Measurements from ENCODE around the gene C5. TPM values are rescaled to one million over a fixed set of nuclear protein-coding genes. Genes with fewer than 3 reads are reported as not detected.

The C5 gene
- total RNA-seq, 4 donors from 2014 or later = 2.0 to 14.9 (median 4.3) TPM

DNA sequence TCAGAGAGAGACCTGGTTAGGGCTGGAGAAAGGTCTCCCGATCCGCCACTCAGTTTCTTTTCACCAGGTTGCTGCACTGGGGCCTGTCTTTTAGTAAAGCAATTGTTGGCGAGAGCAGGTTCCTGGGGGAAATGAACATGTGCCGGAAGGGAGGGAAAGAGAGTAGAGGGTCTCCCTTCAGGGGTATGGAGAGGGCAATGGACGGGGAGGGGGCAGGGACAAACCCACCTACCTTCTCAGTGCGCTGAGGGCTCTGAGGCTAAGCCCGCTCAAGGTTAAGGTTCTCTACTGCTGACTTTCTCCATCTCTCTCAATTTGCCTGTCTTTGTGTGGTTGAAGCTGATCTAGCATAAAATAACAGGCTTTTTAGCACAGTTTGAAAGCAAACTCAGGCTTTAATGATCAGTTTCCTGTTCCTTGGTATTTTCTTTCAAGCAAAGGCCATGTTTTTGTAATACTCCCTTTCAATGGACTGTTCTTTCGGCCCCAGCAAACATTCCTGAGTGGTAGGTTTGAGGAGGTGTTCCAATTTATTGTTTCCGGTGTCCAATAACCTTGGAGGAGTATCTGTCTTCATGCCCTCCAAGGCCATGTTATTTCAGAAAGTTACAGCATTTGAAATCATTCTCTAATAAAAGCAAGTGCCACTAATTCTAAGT, 98.0 kb downstream of the C5 start:
- DNase-seq (ENCODE audit: low spot score in 2 of 2) = no peak
- TF ChIP-seq, protein P1, sequence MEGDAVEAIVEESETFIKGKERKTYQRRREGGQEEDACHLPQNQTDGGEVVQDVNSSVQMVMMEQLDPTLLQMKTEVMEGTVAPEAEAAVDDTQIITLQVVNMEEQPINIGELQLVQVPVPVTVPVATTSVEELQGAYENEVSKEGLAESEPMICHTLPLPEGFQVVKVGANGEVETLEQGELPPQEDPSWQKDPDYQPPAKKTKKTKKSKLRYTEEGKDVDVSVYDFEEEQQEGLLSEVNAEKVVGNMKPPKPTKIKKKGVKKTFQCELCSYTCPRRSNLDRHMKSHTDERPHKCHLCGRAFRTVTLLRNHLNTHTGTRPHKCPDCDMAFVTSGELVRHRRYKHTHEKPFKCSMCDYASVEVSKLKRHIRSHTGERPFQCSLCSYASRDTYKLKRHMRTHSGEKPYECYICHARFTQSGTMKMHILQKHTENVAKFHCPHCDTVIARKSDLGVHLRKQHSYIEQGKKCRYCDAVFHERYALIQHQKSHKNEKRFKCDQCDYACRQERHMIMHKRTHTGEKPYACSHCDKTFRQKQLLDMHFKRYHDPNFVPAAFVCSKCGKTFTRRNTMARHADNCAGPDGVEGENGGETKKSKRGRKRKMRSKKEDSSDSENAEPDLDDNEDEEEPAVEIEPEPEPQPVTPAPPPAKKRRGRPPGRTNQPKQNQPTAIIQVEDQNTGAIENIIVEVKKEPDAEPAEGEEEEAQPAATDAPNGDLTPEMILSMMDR (IDR thresholded peaks at IDR 0.05) = no peak
- TF ChIP-seq POLR2A (IDR thresholded peaks at IDR 0.05) = no peak
- intact Hi-C loops (cut with DNase I; ENCODE audit: low total_unique reads) = no loop called here
- 93 to 94% methylated on average over 9 of the region's 9 CpGs for WGBS, 2 donors
- H3K4me3 ChIP-seq (ENCODE audit: low read depth, poor library complexity, severe bottlenecking) = no peak overlapping the region

DNA sequence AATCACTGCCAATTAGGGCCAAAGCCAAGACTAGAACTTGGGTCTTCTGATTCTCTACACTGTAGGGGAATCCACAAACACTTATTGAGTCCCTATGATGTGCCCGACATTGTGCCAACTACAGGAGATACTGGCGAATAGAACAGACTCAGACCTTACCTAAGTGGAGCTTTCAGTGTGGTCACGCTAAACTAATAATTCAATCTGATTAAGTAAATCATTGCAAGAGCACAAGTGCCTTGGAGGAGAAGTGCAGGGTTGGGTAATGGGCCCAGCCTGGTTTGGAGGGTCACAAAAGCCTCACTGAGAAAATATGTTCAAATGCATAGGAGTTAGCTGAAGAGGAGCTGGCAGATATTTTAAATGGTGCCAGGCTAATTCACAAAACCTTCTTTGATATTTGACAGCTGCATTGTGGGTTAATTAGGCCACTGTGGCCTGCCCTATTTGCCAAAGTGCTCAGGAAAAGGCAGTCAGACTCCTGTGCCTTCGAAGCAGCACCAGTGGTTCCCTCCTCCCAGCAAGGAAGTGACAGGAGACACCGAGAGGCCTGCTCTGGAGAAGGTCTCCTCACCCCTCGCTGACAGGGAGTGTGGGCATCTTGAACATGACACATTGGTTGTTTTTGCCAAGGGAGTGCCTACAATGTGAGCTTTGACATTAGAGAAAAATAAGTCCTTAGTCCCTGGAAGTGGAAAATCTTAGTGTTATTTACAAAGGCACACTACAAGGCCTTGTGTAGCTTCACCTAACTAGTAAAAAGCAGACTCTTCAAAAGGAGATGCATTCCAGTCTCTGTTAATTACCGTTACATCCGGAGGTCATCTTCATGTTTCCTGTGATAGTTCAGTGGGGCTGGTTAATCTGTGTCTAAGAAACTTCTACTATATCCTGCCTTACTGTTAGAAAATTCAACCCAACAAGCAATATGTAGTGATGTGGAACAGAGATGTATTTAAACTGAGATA, 99.4 kb downstream of the C5 start:
- 77 to 84% methylated on average over 8 of the region's 8 CpGs for WGBS, 2 donors
- intact Hi-C loops (cut with DNase I; ENCODE audit: low total_unique reads) = no loop called here
- no peak for DNase-seq (ENCODE audit: low spot score in 2 of 2)
- H3K4me3 ChIP-seq (ENCODE audit: low read depth, poor library complexity, severe bottlenecking) = no peak overlapping the region
- TF ChIP-seq, protein P1 (IDR thresholded peaks at IDR 0.05) = no peak
- TF ChIP-seq POLR2A (IDR thresholded peaks at IDR 0.05) = no peak

DNA sequence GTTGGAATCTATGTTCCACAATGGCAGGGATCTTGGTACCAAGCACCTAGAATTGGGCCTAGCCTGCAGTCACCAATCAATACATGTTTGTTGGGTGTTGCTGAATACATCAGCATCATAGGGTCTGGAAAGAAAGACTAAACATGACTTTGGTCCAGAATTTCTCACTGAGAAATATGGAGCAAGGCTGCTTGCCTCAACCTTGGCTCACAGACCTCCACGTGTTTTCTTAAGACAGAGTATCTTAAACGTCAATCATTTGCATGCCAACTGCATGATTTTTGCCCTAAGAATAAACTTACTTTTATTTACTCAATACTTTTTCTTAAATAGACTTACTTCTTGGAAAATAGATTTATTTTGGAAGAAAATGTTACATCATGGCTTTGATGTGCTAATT, 100.8 kb downstream of the C5 start:
- intact Hi-C loops (cut with DNase I; ENCODE audit: low total_unique reads) = loop anchor here (10.0 kb wide), 2 partner anchors 184 to 334 kb away; no protein-coding TSS in a partner anchor
- H3K4me3 ChIP-seq (ENCODE audit: low read depth, poor library complexity, severe bottlenecking) = no peak overlapping the region
- WGBS, 2 donors = 83 to 91% methylated on average over 2 of the region's 2 CpGs
- DNase-seq (ENCODE audit: low spot score in 2 of 2) = no peak
- TF ChIP-seq, protein P1 (IDR thresholded peaks at IDR 0.05) = no peak
- TF ChIP-seq POLR2A (IDR thresholded peaks at IDR 0.05) = no peak

DNA sequence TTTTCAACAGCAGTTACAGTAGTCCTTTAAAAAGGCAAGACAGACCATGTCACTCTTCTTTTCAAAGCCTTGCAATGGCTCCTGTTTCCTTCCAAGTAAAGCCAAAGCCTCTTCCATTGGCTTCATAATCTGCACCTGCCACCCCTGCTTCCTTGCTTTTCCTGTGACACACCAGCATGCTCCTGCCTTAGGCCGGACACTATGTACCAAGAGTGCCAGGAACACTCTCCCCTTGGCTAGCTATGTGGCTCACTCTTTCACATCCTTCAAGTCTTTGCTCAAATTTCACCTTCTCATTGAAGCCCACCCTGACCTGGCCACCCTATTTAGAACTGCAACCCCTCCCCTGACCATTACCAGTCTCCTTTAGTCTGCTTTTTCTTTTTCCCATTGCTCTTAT, 101.3 kb downstream of the C5 start:
- H3K4me3 ChIP-seq (ENCODE audit: low read depth, poor library complexity, severe bottlenecking) = no peak overlapping the region
- intact Hi-C loops (cut with DNase I; ENCODE audit: low total_unique reads) = loop anchor here (10.0 kb wide), 2 partner anchors 184 to 334 kb away; no protein-coding TSS in a partner anchor
- no peak for DNase-seq (ENCODE audit: low spot score in 2 of 2)
- TF ChIP-seq, protein P1 (IDR thresholded peaks at IDR 0.05) = no peak
- TF ChIP-seq POLR2A (IDR thresholded peaks at IDR 0.05) = no peak
- 91 to 97% methylated on average over 1 of the region's 1 CpG for WGBS, 2 donors

DNA sequence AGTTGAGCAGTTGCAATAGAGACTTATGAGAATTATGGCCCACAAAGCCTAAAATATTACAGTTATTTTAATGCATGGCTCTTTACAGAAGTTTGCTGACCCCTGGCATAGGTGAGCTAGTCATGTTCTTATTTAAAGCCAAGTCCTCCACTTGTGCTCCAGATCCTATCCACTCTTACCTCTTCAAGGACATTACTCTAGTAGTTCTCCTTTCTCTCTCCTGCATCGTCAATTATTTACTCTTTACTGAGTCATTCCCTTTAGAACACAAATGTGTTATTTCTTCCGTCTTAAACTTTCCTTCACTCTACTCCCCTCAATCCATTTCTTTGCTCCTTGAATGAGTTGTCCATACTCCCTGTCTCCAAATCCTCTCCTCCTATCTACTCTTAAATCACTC, 102.9 kb downstream of the C5 start:
- TF ChIP-seq, protein P1 (IDR thresholded peaks at IDR 0.05) = no peak
- no peak for TF ChIP-seq POLR2A (IDR thresholded peaks at IDR 0.05)
- DNase-seq (ENCODE audit: low spot score in 2 of 2) = no peak
- H3K4me3 ChIP-seq (ENCODE audit: low read depth, poor library complexity, severe bottlenecking) = no peak overlapping the region
- WGBS, 2 donors = 97 to 100% methylated on average over 2 of the region's 2 CpGs
- intact Hi-C loops (cut with DNase I; ENCODE audit: low total_unique reads) = loop anchor here (10.0 kb wide), 2 partner anchors 182 to 332 kb away; no protein-coding TSS in a partner anchor
